Frontal cortex (tissue), 4 donors: ENCODE measurements around the gene SLC15A3. TPM values are rescaled to one million over a fixed set of nuclear protein-coding genes. Genes with fewer than 3 reads are reported as not detected.

Experiments used
- DNase-seq, 2 donors: peaks; one replicate each; pipeline ENCODE4 v3.0.0; 2012; ENCODE audit warnings: low spot score in 2 of 2
- FAIRE-seq: peaks from 2 replicates; lab custom pipeline; 2012; peaks lifted over from hg19 to GRCh38; lab: Jason Lieb, UNC
- total RNA-seq: library from RNA; depleted of rRNA; stranded (reverse); fragments of >200 nt; gene quantifications from one replicate; pipeline ENCODE4 v1.2.3, GENCODE V29; 2014
- donor health status: control.
- donor health status: control.
- donor health status: control.

Gene SLC15A3
- total RNA-seq, 1 donor from 2014 or later, result 3.3 TPM

DNA sequence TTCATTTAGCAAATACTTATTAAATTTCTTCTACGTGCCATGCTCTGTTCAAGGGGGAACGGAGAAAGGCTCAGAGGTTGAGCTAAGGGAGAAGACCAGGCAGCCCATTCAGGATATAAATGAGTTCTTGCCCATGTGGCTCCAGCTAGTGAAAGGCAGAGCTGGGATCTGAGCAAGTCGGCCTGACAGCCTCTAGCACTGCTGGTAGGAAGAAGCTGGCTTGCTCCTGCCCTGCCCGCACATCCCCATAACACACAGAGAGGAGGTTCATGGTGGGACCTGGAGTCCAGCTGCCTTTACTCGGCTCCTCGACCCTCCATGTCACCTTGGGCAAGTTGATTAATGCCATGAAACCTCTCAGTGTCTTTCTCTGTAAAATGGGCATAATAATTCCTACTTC lies 2.0 kb downstream of the SLC15A3 start:
- FAIRE-seq, result no peak
- DNase-seq, result no peak

DNA sequence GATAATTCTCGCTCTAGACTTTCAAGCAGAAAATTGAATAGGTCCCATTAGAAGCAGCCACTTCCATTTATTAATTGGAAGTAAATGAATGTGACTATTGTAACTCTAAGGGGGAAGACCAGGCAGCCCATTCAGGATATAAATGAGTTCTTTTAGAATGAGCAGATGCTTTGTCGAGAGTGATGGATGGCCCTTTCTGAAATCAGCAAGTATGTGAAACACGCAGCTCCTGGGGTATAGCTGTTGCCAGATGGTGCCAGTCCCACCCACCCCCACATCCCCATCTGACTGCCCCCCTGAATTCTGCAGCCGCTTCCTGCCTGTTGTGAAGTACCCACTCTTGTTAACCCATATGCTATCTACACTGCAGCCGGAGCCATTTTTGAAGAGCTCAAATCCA lies 3.7 kb downstream of the SLC15A3 start:
- DNase-seq, result no peak
- FAIRE-seq, result no peak

DNA sequence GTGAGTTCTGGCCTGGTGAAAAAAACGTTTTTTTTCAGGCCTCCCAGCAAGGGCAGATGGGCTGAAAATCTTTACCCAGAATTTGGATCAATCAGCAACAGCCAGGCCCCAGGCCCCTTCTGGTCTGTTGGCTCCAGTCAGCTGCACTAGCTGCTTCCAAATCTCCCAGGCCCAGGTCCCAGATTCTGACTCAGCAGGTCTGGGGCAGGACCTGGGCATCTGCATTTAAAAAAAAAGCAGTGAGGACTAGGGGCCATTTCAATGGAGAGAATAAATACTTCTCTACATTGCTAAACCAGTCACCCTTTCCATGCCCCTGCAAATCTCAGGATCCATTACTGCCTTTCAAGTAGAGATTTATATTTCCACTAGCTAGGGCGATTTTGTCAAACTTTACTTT lies 4.3 kb downstream of the SLC15A3 start:
- DNase-seq, result no peak
- FAIRE-seq, result no peak

DNA sequence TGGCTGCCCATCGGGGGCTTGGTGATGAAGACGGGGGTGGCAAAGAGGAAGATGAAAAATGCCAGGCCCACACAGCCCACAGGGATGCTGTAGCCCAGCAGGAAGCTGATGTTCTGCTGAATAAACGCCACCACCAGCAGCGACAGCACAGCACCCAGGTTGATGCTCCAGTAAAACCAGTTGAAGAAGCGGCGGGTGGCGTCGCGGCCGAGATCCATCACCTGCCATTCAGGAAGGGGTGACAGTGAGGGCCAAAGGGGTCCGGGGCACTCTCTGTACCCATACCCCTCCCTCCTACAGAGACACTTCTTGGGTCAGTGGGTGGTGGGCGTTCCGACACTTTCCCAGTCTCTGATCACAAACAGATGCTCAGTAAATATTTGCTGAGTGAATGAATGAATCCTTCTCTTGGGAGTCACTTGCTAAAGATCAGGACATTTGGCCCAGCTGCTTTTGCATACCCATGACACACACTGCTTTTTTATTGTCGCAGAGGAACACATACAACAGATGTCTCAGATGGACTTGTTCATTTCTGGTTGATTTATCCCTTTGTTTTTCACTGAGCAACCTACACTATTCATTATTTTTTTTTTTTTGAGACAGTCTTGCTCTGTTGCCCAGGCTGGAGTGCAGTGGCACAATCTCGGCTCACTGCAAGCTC lies 5.2 kb downstream of the SLC15A3 start:
- FAIRE-seq, result no peak

DNA sequence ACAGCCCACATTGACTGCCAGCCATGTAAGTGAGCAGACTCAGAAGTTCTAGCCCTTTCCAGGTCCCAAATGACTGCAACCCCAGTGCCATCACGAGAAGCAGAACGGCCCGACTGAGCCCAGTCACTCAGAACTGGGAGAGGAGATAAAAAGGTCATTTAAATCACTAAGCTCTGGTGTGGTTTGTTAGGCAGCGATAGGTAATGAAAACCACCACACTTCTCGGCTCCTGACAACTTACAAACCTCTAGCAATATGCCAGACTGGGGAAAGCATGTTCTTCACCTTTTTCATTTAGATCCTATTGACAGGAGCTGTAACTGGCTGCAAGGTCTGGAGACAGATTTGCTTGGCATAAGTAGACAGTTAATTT lies 6.7 kb downstream of the SLC15A3 start:
- DNase-seq, result no peak
- no peak for FAIRE-seq

More for the DNA sequence above, 5.2 kb downstream of the SLC15A3 start:
- no peak for DNase-seq

DNA sequence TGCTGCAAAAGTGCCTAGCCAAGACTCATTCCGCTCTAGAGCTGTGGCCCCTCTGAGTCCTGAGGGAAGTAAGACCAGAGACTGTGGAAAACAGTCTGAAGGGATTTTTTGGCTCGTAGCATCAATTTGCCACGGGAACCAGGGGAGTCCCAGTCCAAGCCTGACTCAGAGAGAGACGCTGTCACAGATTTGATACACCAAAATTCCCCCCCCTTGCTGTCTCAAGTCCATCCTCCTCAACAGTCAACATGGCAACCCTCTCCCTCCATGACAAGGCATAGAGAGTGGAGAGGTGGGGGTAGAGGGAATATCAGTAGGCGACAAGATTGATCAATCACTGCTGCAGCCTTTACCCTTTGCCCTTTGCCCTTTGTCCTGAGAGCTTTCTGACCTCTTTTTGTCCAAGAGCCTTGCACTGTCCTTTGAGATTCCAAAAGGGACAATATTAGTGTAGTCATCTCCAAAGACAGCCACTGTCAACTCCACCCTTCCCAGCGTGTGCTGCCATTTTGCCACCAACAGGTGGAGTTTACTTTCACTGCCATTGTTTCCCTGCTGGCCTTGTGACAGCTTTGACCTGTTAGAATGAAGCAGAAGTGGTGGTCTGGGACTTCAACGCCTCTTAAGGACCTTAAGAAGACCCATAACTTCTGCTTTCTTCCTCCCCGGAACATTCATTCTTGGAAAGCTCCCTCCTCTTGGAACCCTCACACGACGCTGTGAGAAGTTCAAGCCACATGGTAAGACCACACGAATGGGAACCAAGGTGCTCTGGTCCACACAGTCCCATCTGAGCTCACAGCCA lies 7.3 kb downstream of the SLC15A3 start:
- FAIRE-seq, result no peak
- no peak for DNase-seq

DNA sequence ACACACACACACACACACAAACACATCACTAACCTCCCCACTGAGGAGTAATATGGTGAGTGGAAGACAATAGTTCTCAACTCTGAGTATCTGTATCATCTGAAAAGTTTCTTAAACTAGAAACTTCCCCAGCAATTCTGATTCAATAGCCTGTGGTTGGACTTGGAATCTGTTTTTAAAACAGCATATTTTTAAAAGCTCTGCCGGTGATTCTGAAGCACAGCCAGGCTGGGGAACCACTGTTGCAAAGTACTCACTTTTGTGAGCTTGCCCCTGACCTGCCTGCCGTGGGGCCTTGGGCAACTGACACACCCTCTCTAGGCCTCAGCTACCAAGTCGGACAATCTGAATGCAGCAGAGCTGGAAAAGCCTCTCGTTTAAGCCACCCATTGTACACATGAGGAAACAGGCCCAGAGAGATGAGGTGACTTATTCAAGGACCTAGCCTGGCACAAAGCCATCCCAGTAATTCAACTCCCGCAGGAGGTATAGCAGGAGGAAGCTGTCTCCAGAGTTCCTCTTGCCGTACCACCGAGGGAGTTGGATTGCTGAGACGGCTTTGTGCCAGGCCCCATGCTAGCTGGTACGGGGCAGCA lies 8.9 kb downstream of the SLC15A3 start:
- DNase-seq (no peak), FAIRE-seq (no peak)

DNA sequence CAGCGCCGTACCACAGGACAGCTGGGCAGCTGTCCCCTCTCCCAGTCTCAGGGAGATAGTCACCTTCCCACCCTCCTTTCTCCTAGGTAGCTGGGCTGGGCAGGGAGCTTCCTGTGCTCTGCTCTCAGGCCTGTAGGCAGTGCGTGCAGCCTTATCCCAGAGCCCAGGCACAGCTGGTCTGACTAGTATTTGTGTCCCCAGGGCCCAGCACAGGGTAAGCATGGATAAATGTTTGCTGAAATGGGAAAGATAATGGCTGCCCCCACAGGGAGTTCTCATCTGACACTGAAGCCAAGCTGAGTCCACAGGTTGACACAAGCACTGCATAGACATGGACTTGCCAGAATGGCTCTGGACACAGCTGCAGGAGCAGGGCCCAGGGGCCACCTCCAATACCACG lies 9.8 kb downstream of the SLC15A3 start:
- no peak for FAIRE-seq
- no peak for DNase-seq

DNA sequence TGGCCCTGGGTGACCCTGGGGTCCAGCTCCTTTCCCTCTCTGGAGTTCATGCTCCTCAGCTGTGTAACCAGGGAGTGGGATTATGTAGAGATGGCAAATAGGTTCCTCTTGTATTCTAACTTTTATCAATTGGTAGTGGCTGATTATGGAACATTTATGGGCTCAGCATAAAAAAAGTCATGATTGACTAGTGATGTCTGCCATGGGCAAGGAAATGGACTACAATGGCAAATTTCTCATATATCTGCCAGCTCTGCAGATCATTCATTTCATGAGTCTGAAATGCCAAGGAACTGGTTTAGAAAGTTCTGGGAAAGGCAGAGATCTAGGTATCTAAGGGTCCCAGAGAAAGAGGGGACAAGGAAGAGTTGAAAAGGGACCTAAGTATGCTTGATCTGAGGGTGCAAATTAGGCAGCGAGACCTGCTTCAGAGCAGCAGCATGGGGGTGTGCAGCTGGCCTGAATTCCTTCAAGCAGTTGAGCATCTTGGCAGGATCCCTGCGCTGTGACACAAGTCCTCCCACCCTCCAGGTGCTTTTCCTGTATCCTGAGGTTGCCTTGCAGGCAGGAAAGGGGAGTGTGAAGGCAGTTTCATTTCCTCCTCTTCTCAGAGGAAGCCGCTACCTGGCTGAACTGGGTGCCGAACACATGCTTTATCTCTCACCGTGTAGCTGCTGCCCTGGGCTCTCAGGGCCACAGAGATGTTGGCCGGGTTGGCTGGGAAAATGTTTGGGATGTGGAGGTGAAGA lies 10.4 kb downstream of the SLC15A3 start:
- DNase-seq, result no peak
- no peak for FAIRE-seq

DNA sequence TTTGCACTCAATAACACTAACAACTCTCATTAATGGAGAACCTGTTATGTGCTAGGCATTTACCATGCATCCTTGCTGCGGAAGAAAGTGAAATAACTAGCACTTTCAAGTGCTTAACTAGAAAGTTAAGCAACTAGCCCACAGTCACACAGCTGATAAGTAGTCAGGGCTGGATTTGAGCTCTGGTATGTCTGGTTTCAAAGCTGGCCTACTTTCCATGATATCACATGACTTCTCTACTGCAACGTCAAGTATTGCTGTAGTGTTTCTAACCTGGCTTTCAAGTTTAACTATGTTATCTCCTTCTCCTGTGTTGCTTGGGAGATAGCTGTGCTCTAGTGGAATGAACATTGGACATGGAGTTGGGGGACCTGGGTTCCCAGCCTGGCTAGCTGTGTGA lies 12.1 kb downstream of the SLC15A3 start:
- DNase-seq, result no peak
- FAIRE-seq, result no peak

DNA sequence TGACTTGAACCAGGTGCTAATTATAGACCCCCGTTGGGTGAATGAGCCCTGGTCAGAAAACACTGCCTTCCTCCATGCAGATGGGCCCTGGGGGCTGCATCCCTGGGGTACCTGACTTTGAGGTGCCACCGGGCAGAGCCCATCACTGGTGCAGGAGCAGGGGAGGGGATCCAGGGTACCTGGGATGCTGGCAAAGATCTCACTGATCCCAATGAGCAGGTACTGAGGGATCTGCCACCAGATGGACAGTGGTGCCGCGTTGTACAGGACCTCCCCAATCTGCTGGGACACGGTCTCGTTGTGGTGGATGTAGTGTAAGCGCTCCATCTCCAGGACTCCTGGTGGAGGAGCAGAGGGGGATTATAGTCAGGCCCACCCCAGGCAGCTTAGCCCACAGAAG lies 12.7 kb downstream of the SLC15A3 start:
- DNase-seq, result no peak

DNA sequence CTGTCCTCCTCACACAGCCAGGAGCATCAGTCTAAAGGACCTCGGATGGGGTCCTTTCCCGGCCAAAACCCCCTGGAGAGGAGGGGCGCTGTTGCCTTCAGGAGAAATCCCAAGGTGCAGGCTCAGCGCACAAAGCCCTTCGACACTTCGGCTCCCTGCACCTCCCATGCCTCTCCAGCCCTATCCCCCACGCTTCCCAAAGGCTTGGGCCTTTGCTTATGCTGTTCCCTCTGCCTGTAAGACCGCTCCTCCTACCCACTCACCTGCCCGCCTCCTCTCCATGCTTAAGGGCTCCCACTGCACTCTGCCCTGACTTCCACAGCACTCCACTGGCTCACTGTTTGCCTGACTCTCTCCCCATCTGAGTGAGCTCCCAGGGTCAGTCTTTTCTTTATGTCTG lies 13.5 kb downstream of the SLC15A3 start:
- DNase-seq, result no peak
- FAIRE-seq, result no peak

More for the DNA sequence above, 12.7 kb downstream of the SLC15A3 start:
- FAIRE-seq, result no peak

DNA sequence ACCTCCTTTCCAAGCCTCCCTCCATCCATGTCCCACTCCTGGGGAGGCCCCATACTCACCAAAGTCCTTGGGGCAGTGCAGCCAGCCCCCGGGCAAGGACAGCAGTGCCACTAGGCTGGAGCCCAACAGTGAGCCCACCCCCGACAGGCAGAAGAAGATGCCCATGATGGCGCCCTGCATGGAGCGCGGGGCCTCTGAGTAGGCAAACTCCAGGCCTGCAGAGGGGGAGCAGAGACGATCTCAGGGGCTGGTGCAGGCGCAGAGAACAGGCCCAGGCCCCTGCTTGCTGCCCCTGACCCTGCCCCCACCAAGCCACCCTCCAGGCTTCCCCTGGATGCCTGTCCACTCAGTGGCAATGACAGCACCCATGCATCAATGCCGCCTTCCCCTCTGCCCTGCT lies 14.2 kb downstream of the SLC15A3 start:
- no peak for FAIRE-seq
- no peak for DNase-seq

DNA sequence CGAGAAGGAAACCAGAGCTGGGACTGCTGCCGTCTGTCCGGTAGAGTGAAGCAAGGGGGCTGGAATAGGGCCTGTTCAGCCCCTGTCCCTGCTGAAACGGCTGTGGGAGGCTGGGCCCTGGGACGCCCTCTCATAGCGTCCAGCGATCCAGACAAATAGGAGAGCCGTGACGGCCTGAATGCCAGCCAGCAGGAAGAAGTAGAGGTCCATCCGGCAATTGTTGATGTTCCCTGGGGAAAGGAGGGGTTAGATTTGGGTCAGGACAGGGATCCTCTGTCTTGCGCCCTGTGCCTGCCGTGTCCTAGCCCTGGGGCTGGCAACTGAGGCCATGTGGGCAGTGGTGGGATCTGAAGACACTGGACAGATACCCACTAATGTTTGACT lies 14.8 kb downstream of the SLC15A3 start:
- FAIRE-seq, result no peak

DNA sequence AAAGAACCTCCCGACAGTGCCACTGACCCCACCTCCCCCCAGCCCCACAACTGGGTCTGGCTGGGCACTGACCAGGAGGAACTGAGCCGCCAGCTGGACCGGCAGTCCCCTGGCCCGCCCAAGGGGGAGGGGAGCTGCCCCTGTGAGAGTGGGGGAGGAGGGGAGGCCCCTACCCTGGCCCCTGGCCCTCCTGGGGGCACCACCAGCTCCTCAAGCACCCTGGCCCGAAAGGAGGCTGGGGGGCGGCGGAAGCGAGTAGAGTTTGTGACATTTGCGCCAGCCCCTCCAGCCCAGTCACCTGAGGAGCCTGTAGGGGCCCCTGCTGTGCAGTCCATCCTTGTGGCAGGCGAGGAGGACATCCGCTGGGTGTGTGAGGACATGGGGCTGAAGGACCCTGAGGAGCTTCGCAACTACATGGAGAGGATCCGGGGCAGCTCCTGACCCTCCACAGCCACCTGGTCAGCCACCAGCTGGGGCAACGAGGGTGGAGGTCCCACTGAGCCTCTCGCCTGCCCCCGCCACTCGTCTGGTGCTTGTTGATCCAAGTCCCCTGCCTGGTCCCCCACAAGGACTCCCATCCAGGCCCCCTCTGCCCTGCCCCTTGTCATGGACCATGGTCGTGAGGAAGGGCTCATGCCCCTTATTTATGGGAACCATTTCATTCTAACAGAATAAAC lies 15.4 kb downstream of the SLC15A3 start:
- DNase-seq (no peak), FAIRE-seq (no peak)

More for the DNA sequence above, 14.8 kb downstream of the SLC15A3 start:
- DNase-seq, result no peak

DNA sequence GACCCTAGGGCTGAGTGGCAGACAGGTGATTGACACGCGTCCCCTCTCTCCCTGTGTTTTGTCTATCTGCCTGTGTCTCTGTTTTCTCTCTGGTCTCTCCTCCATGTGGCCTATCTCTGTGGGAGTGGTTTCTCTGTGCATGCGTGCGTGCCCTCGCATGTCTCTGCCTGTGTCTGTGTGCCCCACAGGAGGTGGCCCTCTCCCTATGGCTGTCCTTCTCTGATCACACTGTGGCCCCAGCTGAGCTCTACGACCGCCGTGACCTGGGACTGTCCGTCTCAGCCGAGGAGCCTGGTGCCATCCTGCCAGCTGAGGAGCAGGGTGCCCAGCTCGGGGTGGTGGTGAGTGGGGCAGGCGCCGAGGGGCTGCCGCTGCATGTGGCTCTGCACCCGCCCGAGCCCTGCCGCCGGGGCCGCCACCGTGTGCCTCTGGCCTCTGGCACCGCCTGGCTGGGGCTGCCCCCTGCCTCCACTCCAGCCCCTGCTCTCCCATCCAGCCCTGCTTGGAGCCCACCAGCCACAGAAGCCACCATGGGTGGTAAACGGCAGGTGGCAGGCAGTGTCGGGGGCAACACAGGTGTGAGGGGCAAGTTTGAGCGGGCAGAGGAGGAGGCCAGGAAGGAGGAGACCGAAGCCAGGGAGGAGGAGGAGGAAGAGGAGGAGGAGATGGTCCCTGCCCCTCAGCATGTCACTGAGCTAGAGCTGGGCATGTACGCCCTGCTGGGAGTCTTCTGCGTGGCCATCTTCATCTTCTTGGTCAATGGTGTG lies 16.1 kb downstream of the SLC15A3 start:
- DNase-seq (no peak), FAIRE-seq (no peak)

DNA sequence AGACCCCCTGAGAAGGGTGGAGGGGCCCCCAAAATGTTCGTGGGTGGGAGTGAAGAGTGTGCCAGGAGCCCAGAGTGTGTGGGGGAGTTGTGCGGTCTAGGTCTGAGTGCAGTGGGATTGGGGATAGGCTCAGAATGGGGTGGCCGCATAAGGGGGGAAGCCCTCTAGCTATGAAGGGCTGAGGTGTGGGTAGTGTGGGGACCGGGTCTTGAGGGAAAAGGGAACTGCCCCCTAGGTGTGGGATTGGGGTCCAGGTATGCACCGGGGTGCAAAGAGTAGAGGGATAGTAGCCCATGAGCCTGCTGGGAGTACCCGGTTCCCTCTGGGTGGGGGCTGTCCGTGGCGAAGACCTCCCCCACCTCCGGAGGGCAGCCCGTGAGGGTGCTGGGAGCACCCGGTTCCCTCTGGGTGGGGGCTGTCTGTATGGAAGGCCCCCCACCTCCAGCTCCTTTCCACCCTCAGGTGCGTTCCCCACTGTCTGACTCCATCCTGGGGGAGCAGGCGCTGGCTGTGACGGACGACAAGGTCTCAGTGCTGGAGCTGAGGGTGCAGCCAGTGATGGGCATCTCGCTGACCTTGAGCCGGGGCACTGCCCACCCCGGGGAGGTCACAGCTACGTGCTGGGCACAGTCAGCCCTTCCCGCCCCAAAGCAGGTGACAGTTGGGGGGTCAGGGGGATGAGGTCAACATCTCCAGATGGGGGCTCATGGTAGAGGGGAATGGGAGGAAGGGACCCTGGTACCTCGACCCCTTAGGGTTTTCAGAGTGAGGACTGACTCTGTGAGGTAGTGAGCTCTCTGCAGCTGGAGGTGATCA lies 17.0 kb downstream of the SLC15A3 start:
- no peak for FAIRE-seq

DNA sequence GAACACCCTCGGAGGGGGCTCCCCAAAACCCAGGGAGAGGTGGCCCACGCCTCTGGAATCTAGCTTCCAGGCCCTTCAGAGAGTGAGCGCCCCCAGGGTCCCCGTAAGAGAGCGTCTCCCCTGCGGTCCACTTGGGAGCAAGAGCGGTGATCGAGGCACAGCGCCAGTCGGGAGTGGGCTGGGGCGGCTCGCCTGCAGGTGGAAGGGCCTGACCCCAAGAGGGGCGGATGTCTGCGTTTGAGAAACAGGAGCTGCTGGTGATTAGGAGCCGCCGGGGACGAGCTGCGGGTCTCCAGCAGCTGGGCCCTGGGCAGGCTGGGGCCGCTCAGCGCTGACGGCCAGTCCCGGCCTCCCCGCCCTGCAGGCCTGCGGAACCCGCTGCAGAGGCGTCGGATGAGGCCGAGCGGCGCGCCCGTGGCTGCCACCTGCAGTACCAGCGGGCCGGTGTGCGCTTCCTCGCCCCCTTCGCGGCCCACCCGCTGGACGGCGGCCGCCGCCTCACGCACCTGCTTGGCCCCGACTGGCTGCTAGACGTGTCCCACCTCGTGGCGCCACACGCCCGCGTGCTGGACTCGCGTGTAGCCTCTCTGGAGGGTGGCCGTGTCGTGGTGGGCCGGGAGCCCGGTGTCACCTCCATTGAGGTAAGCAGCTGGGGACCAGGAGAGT lies 17.7 kb downstream of the SLC15A3 start:
- no peak for DNase-seq
- FAIRE-seq, result no peak

More for the DNA sequence above, 17.0 kb downstream of the SLC15A3 start:
- no peak for DNase-seq
